Mesodermal cell (in vitro differentiated cells): ENCODE results near the gene FNBP1L.

ENCODE experiments used
- H3K27ac ChIP-seq: 2 replicates; pipeline ENCODE4 v1.7.0; 2013; ENCODE audit warnings: mild to moderate bottlenecking, low read depth, low read length, moderate library complexity; ENCODE audit not compliant: severe bottlenecking
- H3K36me3 ChIP-seq: 2 replicates; pipeline ENCODE4 v1.7.1; 2013; ENCODE audit warnings: mild to moderate bottlenecking, low read length, moderate library complexity; ENCODE audit not compliant: control insufficient read depth, insufficient read depth
- H3K4me1 ChIP-seq: one replicate; pipeline ENCODE4 v1.7.1; 2013; ENCODE audit warnings: mild to moderate bottlenecking, low read length; ENCODE audit not compliant: insufficient read depth, control insufficient read depth, poor library complexity, severe bottlenecking
- H3K4me3 ChIP-seq: 2 replicates; pipeline ENCODE4 v1.7.0; 2013; ENCODE audit warnings: low read length, control low read depth, mild to moderate bottlenecking; ENCODE audit not compliant: insufficient read depth, poor library complexity, severe bottlenecking; ENCODE audit errors: extremely low read depth
- H3K9me3 ChIP-seq: 2 replicates; pipeline ENCODE4 v1.7.1; 2013; ENCODE audit warnings: mild to moderate bottlenecking, low read length, moderate library complexity; ENCODE audit not compliant: control insufficient read depth
- WGBS, 2 experiments: methylation state at CpG; one replicate each; pipeline ENCODE4 v1.1.5; 2013; ENCODE audit warnings: missing lambda C conversion rate in 2 of 2; ENCODE audit not compliant: insufficient coverage in 2 of 2; 5-methylcytosine and 5-hydroxymethylcytosine counted together

FNBP1L gene

GRCh38 chr1:93502571-93502970, 54.7 kb downstream of the FNBP1L start:
- no peak overlapping the region for H3K27ac ChIP-seq

GRCh38 chr1:93503163-93503562, 55.2 kb downstream of the FNBP1L start:
- H3K9me3 ChIP-seq, result peaks cover 3% of the 10 kb centered on the region
- WGBS, 2 experiments, result 100% methylated on average over 1 of the region's 3 CpGs
- peaks cover 40% of the 10 kb centered on the region for H3K36me3 ChIP-seq
- no peak overlapping the region for H3K27ac ChIP-seq
- no peaks in the 10 kb centered on the region for H3K4me1 ChIP-seq
- no peak overlapping the region for H3K4me3 ChIP-seq

More at GRCh38 chr1:93502571-93502970, 54.7 kb downstream of the FNBP1L start:
- H3K4me3 ChIP-seq, result no peak overlapping the region
- peaks cover 34% of the 10 kb centered on the region for H3K36me3 ChIP-seq
- no peaks in the 10 kb centered on the region for H3K9me3 ChIP-seq
- 83 to 100% methylated on average over 1 of the region's 1 CpG for WGBS, 2 experiments
- no peaks in the 10 kb centered on the region for H3K4me1 ChIP-seq

DNA sequence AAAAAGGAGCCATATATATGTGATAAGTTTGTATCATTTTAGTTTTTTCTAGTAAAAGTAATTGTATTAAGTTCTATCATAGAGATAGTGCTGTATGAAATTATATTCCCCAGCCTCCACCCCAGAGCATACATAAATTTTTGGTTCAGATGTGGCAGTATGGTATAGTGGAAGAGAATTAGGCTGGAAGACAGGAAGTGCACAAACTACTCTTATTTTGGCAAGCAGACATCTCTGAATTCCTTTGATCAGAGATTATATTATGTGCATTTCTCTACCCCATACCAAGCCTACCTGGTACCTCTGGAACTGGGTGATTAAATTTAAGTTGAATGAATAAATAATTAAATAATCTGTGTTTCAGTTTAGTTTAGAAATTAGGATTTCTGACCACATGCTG, 55.9 kb downstream of the FNBP1L start:
- Histone ChIP-seq H3K27ac (no peak overlapping the region), H3K4me1 (no peaks in the 10 kb centered on the region), H3K36me3 (peaks cover 47% of the 10 kb centered on the region), H3K9me3 (peaks cover 8% of the 10 kb centered on the region), H3K4me3 (no peak overlapping the region)

- Histone ChIP-seq H3K4me1 (no peaks in the 10 kb centered on the region), H3K4me3 (no peak overlapping the region), H3K36me3 (peaks cover 53% of the 10 kb centered on the region), H3K9me3 (peaks cover 13% of the 10 kb centered on the region), H3K27ac (no peak overlapping the region)
- 81 to 91% methylated on average over 6 to 7 of the region's 8 CpGs for WGBS, 2 experiments
These were observed 56.5 kb downstream of the FNBP1L start for GRCh38 chr1:93504247-93505033.

DNA sequence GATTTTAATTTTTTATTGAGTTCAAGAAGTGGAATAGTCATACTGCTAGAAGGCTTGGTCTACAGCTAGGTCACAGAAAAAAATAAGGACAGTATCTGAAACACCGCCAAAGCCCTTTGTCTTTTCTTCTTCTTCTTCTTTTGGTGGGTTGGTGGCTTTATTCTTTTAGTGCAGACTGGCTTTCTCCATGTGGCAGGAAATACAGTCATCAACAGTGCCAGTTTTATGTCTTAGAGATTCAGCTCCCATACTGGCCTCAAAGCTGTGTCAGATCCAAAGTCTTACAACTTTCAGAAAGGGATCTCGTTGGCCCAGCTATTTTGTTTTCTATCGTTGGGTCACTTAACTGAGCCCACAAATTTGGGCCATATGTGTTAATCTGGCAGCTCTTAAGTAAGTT, 58.2 kb downstream of the FNBP1L start:
- H3K36me3 ChIP-seq, result peaks cover 45% of the 10 kb centered on the region
- WGBS, 2 experiments, result 88 to 94% methylated on average over 2 of the region's 3 CpGs

GRCh38 chr1:93516164-93516563, 68.2 kb downstream of the FNBP1L start:
- H3K9me3 ChIP-seq, result no peaks in the 10 kb centered on the region
- WGBS, 2 experiments, result 94 to 98% methylated on average over 5 of the region's 5 CpGs

More for the DNA sequence above, 58.2 kb downstream of the FNBP1L start:
- no peak overlapping the region for H3K27ac ChIP-seq
- no peak overlapping the region for H3K4me3 ChIP-seq
- peaks cover 13% of the 10 kb centered on the region for H3K9me3 ChIP-seq
- no peaks in the 10 kb centered on the region for H3K4me1 ChIP-seq

DNA sequence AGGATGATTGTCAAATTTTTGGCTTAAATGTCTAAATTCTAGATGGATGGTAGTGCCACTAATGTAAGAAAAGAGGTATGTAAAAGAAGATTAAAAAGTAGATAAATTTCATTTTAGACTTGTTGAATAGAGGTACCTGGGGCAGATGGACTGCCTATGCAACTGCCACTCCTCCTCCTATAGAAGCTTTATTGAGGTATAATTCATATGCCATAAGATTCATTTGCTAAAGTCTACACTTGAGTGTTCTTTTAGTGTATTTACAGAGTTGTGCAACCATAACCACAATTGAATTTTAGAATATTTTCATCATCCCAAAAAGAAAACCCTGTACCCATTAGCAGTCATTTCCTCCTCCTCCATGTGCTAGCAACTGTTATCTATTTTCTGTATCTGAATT, 70.6 kb downstream of the FNBP1L start:
- Histone ChIP-seq H3K9me3 (no peaks in the 10 kb centered on the region), H3K36me3 (peaks cover 27% of the 10 kb centered on the region), H3K4me1 (no peaks in the 10 kb centered on the region), H3K4me3 (no peak overlapping the region), H3K27ac (no peak overlapping the region)

More at GRCh38 chr1:93516164-93516563, 68.2 kb downstream of the FNBP1L start:
- H3K36me3 ChIP-seq, result peaks cover 13% of the 10 kb centered on the region
- H3K4me1 ChIP-seq, result no peaks in the 10 kb centered on the region
- no peak overlapping the region for H3K4me3 ChIP-seq
- H3K27ac ChIP-seq, result no peak overlapping the region

DNA sequence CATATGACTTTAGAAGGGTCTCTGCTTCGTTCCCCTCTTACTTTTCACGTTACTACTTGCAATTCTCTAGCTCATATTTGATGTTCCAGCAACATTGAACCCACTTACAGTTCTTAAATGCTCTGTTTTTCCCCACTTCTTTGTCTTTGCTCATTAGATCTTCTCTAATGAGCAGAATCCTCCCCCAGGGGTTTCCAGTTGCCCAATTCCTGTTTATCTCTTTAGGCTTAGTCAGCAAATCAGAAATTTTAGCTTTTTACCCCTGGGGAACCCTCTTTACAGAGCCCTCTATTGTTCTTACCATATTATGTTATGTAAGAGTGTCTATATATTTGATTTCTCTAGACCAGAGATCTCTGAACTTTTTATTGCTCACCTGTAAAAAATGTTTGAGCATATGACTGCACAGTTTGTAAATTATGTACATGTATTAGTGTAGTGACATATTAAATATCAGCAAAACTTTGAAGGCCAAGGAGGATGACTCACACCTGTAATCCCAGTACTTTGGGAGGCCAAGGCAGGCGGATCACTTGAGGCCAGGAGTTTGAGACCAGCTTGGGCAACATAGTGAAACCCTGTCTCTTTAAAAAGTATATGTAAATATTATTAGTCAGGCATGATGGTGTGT, 71.4 kb downstream of the FNBP1L start:
- H3K4me3 ChIP-seq, result no peak overlapping the region
- H3K4me1 ChIP-seq, result no peaks in the 10 kb centered on the region
- H3K27ac ChIP-seq, result no peak overlapping the region
- peaks cover 27% of the 10 kb centered on the region for H3K36me3 ChIP-seq
- H3K9me3 ChIP-seq, result no peaks in the 10 kb centered on the region
- WGBS, 2 experiments, result 98 to 100% methylated on average over 2 to 3 of the region's 3 CpGs

DNA sequence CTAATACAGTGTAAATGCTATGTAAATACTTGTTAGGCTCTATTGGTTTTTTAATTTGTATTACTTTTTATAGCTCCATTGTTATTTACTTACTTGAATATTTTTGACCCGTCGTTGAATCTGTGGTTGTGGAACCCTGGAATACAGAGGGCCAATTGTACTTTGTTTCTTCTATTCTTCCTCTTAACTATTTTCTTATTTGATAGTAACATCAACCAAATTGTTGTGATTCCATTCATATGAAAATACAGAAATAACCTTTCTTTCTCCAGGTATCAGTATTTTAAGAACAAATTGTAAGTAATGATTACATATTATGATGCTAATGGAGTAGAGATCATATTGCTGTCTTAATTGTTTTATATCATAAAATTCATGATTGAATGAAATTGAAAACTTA, 73.7 kb downstream of the FNBP1L start:
- WGBS, 2 experiments, result no CpG with 5 or more reads among the region's 2 CpGs
- Histone ChIP-seq H3K4me3 (no peak overlapping the region), H3K27ac (no peak overlapping the region), H3K36me3 (peaks cover 31% of the 10 kb centered on the region), H3K9me3 (no peaks in the 10 kb centered on the region), H3K4me1 (no peaks in the 10 kb centered on the region)

GRCh38 chr1:93522721-93523120, 74.8 kb downstream of the FNBP1L start:
- peaks cover 39% of the 10 kb centered on the region for H3K36me3 ChIP-seq

GRCh38 chr1:93525431-93525830, 77.5 kb downstream of the FNBP1L start:
- H3K4me1 ChIP-seq, result no peaks in the 10 kb centered on the region
- peaks cover 33% of the 10 kb centered on the region for H3K36me3 ChIP-seq
- H3K4me3 ChIP-seq, result no peak overlapping the region

More at GRCh38 chr1:93522721-93523120, 74.8 kb downstream of the FNBP1L start:
- Histone ChIP-seq H3K9me3 (no peaks in the 10 kb centered on the region), H3K4me1 (no peaks in the 10 kb centered on the region), H3K4me3 (no peak overlapping the region), H3K27ac (no peak overlapping the region)
- WGBS, 2 experiments, result 79 to 100% methylated on average over 3 of the region's 4 CpGs

More at GRCh38 chr1:93525431-93525830, 77.5 kb downstream of the FNBP1L start:
- no peak overlapping the region for H3K27ac ChIP-seq
- no peaks in the 10 kb centered on the region for H3K9me3 ChIP-seq
- 91% methylated on average over 1 of the region's 1 CpG; no CpG with 5 or more reads in 1 of the 2 experiments for WGBS, 2 experiments
